Measurements from ENCODE around the gene AARSD1.
A peak's percentile ranks its signal among the peaks of the same experiment; 100 is the strongest.
"Not testable (repeated sequence)": the region's sequence is repeated elsewhere in the genome, so short reads cannot be mapped to it uniquely, and the experiment has no call there.

AARSD1 gene

DNA sequence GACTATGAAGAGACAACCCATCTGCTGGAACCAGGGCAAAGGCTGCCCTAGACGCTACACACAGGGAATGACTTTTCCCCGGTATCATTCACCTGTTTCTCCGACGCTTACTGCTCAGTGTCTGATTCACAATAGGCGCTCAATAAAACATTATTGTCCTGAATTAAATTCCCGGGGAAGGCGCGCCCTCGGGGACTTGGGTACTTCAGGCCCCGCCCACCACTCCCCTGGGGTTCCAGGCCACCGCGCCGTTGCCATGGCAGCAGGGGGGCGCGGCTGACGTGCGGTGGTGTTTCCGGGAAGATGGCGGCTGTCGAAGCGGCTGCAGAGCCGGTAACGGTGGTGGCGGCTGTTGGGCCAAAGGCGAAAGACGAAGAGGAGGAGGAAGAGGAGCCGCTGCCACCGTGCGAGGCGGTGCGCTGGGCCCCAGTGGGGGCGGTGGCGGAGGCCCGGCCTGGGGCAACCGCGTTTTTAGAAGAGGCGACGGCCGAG, 16.1 kb upstream of the AARSD1 start, which contains the start of gene RUNDC1:
Gene RUNDC1, plus strand, starts transcription at position 292 of the 492 bp plus-strand sequence. Its CDS starts 12 bp downstream, at position 304.
- DNase-seq, result peak; percentile 34

DNA sequence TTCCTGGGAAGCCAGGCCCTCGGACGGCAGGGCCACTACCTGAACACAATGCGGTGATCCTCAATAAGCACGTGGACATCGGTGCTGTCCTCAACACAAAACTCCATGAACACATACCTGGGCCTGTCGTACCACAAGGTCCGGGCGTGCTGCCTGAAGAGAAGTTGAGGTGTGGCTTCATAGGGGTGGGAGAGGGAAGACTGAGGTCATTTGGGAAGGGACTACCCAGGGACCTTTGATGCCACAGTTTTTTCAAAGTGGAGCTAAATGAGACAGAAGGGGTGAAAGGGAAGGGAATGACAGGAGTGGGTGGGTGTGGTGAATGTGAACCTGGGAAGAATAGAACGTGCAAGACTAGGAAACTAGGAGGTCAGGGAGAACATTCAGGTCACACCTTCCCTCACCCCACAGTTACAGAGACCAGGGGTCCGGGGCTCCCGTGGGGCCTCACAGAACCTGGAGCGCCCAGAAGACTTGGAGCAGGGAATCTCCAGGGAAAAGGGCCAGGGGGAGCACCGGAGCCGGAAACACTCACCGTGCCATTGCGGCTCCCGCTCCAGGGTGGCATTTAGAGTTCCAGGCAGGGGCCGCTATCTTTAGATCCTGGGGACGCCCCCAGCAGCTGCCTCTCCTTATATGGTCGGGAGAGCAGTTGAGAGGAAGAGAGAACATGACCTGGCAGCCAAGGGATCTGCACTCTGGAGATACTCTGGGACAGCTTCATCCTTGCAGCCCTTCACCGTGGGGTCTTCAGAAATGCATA, 15.4 kb upstream of the AARSD1 start, which contains the start of gene PTGES3L:
Gene PTGES3L, minus strand, starts transcription at position 570 of the 763 bp plus-strand sequence. Its CDS starts 27 bp downstream, at position 543.
- DNase-seq, result no peak

DNA sequence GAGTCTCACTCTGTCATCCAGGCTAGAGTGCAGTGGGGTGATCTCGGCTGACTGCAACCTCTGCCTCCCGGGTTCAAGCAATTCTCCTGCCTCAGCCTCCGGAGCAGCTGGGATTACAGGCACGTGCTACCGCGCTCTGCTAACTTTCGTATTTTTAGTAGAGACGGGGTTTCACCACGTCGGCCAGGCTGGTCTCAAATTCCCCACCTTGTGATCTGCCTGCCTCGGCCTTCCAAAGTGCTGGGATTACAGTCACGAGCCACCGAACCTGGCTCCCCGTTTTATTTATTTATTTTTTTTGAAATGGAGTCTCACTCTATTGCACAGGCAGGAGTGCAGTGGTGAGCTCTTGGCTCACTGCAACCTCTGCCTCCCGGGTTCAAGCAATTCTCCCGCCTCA, 11.4 kb upstream of the AARSD1 start:
- not testable (repeated sequence) for DNase-seq

DNA sequence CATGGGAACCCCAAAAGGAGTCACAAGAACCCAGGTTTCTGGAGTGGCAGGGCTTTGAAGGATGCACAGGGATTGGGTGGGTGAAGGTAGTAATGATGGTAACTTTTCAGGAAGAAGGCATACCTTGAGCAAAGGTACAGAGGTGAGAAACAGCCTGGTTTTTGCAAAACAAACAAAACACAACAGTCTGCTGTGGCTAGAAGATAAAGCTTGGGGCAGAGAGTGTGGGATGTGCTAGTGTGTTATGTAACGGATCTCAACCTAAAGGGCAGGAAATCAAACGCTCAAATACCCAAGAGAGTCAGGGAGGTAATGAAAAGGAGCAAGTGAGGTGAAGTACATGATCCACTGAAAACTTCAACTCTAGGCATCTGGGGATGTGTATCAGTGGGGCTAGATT, 11.0 kb upstream of the AARSD1 start:
- no peak for DNase-seq

DNA sequence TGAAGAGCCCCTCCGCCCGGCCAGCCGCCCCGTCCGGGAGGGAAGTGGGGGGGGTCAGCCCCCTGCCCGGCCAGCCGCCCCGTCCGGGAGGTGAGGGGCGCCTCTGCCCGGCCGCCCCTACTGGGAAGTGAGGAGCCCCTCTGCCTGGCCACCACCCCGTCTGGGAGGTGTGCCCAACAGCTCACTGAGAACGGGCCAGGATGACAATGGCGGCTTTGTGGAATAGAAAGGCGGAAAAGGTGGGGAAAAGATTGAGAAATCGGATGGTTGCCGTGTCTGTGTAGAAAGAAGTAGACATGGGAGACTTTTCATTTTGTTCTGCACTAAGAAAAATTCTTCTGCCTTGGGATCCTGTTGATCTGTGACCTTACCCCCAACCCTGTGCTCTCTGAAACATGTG, 9.1 kb upstream of the AARSD1 start:
- DNase-seq, result not testable (repeated sequence)

DNA sequence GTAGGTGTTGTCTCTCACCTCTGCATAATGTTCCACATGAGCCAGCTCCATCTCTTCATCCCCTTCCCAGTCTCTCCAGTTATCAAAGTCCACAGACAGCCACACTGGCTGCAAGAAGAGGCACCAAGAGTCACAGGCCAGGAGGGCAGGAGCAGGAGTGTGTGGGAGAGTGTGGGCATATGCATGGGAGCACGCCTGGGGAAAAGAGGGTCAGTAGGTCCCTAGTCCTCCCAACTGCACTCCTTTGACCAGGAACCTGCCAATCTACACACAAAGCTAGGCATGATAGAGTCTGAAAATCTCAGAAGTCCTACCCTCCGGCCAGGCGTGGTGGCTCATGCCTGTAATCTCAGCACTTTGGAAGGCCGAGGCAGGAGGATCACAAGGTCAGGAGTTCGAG, 7.3 kb upstream of the AARSD1 start:
- DNase-seq, result no peak

DNA sequence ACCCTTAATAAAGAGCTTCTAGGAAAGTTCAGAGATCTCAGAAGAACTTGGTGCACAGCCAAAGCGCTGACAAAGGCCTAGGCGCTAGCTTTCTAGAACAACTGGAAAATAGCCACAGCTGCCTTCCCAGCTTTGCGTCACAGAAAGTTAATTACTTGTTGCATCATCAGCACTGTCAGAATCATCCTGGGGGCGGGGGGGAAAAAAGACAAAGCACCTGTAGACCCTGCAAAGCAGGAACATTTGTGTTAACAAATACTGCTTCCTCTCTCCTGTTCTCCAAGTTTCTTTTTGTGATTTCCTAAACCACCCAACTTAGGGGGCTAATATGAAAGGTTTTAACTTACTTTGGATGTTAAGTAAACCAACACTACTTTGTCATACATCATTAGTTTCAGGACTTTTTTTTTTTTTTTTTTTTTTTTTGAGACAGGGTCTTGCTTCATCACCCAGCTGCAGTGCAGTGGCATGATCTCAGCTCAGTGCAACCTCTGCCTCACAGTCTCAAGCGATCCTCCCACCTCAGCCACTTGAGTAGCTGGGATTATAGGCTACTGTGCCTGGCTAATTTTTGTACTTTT, 4.8 kb upstream of the AARSD1 start:
- DNase-seq, result no peak

DNA sequence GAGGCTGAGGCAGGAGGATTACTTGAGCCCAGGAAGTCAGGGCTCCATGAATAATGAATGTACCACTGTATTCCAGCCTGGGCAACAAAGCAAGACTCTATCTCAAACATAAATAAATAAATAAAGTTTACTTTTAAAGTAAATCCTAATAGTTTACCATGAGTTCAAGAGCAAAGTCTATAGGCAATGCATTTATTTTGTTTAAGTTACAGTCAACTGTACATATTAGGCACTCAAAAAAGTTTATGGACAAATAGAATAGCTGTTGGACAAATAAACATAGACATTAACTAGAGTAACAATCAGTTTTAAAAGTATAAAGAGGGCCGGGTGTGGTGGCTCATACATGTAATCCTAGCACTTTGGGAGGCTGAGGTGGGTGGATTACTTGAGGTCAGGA, 3.7 kb upstream of the AARSD1 start:
- DNase-seq, result no peak

DNA sequence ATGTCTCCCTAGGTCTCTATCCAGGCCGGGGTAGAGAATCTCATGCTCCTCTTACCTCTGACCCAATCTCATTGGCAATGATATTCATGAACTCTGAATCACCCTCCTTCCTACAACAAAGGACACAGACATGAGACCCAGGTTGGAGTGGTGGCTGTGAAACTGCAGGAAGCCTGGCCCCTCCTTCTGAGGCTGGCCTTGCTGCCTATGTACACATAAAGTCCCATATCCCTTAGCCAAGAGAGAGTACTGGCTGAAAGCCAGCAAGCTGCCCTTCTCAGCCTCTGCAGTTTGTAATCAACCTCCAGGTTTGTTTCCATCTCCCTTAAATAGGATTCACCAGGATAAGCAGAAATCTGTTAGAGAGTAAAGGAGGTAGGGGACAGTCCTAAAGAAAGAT, 10.6 kb downstream of the AARSD1 start:
- no peak for DNase-seq

DNA sequence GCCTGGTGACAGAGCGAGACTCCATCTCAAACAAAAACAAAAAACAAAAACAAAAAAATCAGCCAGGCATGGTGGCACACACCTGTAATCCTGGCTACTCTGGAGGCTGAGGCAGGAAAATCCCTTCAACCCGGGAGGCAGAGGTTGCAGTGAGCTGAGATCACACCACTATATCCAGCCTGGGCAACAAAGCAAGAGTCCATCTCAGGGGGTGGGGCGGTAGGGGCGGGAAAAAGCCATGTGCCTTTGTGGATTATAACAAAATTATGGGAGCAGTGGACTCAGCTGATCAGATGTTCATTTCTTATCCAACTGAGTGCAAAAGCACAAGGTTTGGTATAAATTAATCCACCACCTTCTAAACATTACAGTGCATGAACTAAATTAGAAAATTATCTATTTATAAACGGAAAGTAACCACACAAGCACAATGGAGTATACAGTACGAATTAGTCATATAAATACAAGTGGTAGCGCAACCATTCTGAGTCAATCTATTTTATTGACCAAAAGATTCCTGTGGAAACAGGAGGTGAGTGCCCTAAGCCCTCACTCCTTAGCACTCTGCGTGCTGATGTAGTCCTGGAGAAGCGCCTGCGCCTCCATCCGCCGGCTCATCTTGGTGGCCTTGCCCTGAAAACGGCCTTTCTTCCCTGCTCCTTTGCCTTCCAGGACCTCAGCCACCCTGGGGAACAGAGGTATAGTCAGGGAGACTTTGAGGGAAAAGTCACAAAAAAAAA, 14.0 kb downstream of the AARSD1 start:
- DNase-seq, result no peak

DNA sequence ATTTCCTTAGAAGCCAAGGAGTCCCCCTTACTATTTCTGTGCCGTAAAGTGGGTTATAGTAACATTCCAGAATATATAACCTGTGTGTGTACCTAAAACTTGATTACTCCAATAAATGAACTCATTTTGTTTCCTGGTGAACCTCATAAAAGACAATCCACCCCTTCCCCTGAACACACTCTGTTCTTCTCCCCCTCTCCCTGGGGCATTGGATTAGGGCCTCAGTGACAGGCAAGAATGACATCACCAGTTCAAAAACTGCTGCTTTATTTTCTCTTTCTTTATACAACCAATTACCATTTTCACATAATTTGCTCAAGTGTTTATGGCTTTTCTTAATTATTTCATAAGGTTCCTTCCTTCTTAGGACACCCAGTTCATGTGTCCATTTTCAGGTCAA, 17.4 kb downstream of the AARSD1 start:
- DNase-seq, result no peak

DNA sequence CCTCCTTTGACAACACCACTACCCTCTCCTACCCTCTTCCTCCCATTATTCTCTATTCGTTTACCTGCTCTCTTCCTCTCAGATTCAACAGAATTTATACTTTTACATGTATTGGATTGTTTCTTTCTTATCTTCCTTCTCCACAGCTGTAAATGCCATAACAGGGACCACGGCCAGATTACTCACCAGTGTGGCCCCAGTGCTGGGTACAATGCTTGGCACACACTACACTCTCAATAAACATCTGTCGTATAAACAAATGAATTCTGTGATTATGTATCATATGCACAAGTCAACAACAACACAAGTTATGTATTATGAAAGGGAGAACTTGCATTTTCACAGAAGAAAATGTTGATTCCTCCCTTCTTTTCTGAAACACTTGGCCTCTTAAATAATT, 20.0 kb downstream of the AARSD1 start:
- no peak for DNase-seq

DNA sequence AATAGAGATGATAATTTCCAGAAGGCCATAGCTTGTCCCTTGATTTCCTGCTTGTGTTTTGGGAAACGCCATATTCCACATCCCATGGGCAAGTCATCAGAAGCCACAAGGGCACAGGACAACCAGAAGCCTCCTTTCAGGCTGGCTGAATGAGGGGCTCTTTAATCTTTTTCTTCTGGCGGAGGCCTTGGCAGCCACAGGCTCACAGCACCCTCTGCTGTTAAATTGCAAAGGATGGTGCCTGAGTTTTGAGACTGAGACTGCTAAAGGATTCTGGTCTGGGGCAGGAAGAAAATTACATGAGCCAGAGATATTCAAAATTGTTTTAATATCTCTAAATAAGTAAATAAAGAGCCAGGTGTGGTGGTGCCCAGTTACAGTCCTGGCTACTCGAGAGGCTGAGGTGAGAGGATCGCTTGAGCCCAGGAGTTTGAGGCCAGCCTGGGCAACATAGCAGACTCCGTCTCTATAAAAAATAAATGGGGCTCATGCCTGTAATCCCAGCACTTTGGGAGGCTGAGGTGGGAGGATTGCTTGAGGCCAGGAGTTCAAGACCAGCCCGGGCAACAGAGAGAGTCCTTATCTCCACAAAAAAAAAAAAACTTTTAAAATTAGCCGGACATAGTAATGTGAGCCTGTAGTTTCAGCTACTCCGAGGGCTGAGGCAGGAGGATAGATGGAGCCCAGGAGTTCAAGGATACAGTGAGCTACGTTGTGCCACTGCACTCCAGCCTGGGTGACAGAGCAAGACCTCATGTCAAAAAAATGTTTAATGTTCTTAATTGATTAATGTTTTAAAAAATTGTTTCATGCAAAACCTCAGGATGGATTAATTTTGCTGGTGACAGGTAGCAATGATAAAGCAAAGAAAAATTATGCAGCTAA, 26.3 kb downstream of the AARSD1 start:
- no peak for DNase-seq

DNA sequence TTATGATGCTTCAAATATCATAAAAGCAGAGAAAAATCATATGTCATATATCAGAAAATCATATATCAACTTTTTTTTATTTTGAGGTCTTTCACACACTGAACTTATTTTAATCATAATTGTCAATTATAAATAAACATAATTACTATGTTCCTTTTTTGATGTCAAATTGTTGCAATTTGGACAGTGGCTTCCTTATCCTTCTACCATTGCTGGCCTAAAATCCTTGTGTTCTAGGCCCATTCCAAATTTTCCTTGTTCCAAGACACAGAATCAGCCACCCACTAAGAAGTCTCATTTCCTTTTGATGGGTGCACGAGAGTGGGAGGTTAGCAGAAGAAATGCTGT, 34.8 kb downstream of the AARSD1 start:
- no peak for DNase-seq

DNA sequence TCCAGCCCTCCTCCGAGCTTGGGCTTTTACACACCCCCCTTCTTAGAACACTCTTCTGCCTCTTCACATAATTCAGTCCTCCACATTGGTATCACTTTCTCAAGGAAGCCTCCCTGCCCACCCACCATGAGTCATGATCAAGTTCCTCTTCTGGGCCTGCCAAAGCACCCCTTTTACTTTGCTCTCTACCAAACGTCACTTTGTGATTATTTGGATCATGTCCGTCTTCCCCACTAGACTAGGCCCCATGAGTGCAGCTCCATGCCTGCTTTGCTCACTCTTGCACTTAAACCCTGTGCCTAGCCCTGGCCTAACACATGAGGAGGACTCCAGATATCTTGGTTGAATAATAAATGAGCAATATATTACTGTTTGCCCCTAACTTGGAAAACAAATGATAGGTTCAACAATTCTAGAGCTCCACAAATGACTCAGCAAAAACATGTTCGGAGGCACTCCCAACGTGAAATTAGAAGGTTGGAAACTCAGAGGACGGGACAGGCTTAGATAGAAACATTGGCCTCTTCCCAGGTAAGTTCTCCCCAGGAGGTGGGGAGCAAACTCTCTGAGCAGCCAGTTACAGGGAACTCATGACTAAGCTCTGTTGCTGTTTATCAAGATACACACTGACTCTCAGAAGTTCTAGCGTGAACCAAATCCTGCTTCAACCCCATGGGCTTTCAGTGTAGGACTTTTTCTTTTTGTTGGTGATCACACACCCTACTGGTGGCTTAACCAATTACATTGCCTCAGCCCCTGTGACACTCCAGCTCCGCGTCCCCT, 35.3 kb downstream of the AARSD1 start:
- DNase-seq, result no peak

DNA sequence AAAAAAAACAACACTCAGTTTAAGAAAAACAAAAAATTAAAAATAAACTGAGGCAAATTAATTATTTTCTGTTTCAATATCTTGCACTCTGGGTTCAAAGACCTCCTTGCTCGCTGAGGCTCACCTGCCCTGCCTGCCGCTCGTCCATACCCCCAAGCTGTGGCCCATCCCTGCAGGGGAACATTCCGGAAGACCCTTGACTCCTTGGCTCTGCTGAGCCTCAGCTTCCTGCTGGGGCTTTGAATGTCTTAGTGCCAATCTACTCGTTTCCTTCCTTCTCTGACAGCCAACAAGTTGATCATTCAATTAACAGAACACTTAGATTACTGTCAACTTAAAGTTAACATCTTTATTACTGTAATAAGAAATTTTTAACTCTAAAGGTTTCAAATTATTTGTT, 39.4 kb downstream of the AARSD1 start:
- no peak for DNase-seq

DNA sequence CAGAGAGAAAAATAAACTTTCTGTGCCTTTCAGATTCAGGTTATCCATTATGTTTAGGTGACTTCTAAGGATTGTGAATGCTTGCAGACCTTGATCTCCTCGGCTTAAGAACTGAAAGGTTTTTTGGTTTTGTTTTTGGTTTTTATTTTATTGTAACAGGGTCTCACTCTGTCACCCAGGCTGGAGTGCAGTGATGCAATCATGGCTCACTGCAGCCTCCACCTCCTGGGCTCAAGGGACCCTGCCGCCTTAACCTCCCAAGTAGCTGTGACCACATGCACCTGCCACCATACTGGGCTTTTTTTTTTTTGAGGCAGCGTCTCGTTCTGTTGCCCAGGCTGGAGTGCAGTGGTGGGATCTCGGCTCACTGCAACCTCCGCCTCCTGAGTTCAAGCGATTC, 40.8 kb downstream of the AARSD1 start:
- DNase-seq, result not testable (repeated sequence)

DNA sequence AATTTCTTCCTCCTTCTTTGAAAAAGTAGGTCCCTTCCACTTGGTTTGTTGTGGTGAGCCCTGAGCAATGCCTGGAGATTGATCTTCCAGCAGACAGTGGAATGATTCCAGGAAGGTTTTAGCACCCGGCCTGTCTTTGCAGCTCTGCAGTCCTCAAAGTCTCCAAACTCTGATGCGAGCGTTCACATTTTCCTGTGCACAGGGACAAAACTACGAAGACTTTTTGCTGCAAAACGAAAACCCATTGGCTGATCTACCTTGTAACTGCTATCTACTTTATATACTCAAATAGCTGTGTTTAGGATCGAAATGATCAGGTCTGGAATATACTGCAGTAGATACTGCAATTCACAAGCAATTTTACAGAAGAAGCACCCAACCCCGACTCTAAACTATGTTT, 42.0 kb downstream of the AARSD1 start:
- DNase-seq, result no peak

DNA sequence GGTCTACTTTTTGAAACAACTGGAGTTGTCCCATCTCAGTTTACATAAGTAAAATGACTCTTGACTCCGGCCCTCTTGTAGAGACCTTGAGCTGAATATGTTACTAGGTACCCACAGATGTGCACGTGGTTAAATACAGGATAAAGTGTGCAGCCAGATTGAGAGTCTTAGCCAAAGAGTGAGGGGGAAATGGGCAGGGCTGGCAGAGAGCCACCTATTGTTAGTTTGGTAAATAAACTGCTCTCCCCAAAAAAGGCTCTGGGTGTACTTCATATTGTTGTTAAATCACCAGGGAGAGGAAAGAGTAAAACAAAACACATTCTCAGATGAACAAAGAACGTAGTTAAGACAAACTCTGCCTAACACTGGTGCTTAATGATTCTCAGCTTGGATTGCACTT, 43.3 kb downstream of the AARSD1 start:
- no peak for DNase-seq

DNA sequence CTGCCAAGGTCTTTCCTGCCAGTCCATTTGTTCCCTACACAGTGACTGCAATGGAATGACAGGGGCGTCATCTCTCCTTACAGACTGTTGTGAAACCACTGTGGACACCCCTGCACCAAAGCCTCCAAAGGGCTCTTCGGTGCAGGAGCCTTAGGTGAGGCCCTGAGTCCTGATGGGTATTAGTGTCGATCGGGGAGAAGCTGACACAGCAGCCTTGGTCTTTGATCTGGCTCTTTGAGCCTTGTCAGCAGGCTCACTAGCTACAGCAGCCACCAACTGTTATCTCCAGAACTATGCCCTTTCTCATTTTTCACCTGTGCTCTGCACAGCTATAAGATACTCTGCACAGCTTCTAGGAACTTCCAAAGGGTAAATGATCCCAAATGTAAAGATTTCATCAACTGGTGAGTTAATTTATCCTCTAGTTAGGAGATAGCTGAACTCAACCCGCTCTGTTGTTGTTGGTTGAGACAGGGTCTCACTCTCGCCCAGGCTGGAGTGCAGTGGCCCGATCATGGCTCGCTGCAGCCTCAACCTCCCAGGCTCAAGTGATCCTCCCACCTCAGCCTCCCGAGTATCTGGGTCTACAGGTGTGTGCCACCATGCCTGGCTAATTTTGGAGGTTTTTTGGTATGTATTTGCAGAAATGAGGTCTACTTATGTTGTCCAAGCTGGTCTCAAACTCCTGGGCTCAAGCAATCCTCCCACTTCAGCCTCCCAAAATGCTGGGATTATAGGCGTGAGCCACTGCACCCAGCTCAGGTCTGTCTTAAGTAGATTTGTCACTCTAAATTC, 44.0 kb downstream of the AARSD1 start:
- DNase-seq, result no peak

DNA sequence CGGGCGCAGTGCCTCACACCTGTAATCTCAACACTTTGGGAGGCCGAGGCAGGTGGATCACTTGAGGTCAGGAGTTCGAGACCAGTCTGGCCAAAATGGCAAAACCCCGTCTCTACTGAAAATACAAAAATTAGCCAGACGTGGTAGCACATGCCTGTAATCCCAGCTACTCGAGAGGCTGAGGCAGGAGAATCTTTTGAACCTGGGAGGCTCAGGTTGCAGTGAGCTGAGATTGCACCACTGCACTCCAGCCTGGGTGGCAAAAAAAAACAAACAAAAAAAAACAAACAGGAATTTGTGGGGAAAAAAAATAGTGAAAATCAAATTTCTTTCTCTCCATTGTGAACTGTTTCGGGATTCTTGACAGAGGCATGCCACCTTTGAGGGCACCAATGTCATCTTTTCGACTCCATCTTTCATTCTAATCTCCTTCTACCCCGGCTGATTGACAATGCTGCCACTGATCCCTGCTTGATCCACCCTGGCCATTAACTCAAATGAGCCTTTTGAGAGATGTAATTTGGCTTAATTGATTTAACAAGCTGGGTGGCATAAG, 44.7 kb downstream of the AARSD1 start:
- not testable (repeated sequence) for DNase-seq

Measured in NCI-H187 treated with DMSO at 0.1 percent for 48 hours (cell line).